Testis (tissue), 2 donors: ENCODE measurements around the gene PLCL1.

ENCODE experiments used
- POLR2A ChIP-seq: fragments of 450-650 bp; IDR thresholded peaks from one replicate; pipeline ENCODE4 v1.6.1; 2017; ENCODE audit warnings: antibody characterized with exemption, mild to moderate bottlenecking, moderate library complexity
- TF ChIP-seq, protein P1 (sequence below), 3 experiments: fragments of 450-650 bp in 2 of 3; fragments of 200-600 bp in 1 of 3; sonication (generic) in 1 of 3; IDR thresholded peaks; one replicate each; pipeline ENCODE4 v1.5.1; 2016 to 2019; ENCODE audit warnings: antibody characterized with exemption in 3 of 3, mild to moderate bottlenecking in 2 of 3, moderate library complexity in 1 of 3

DNA sequence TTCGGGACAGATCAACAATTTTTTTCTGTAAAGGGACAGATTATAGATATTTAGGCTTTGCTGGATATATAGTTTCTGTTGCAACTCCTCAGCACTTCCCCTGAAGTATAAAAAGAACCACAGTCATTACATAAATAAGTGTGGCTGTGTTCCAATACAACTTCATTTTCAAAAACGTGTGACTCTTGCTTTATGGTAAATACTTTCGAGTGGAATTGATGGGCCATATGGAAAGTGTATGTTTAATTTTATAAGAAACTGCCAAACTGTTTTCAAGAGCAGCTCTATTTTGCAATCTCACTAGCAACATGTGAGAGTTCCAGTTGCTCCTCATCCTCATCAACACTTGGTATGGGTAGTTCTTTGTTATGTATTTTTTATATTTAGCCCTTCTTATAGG, 370.9 kb downstream of the PLCL1 start:
- no peak for TF ChIP-seq POLR2A
- TF ChIP-seq, protein P1, sequence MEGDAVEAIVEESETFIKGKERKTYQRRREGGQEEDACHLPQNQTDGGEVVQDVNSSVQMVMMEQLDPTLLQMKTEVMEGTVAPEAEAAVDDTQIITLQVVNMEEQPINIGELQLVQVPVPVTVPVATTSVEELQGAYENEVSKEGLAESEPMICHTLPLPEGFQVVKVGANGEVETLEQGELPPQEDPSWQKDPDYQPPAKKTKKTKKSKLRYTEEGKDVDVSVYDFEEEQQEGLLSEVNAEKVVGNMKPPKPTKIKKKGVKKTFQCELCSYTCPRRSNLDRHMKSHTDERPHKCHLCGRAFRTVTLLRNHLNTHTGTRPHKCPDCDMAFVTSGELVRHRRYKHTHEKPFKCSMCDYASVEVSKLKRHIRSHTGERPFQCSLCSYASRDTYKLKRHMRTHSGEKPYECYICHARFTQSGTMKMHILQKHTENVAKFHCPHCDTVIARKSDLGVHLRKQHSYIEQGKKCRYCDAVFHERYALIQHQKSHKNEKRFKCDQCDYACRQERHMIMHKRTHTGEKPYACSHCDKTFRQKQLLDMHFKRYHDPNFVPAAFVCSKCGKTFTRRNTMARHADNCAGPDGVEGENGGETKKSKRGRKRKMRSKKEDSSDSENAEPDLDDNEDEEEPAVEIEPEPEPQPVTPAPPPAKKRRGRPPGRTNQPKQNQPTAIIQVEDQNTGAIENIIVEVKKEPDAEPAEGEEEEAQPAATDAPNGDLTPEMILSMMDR (IDR thresholded peaks at IDR 0.05): no peak
